Astrocyte (in vitro differentiated cells and primary cell): ENCODE data around the gene STARD8.

Experiments used
- EZH2 ChIP-seq: IDR thresholded peaks from 2 replicates; pipeline ENCODE4 v1.6.1; 2012; ENCODE audit warnings: mild to moderate bottlenecking, low read length, inconsistent platforms; ENCODE audit not compliant: insufficient read depth
- TF ChIP-seq, protein P1 (sequence below): IDR thresholded peaks from 2 replicates; pipeline ENCODE4 v1.5.1; 2011; ENCODE audit warnings: low read depth, mild to moderate bottlenecking, inconsistent platforms, low read length, moderate library complexity; ENCODE audit not compliant: insufficient read depth

DNA sequence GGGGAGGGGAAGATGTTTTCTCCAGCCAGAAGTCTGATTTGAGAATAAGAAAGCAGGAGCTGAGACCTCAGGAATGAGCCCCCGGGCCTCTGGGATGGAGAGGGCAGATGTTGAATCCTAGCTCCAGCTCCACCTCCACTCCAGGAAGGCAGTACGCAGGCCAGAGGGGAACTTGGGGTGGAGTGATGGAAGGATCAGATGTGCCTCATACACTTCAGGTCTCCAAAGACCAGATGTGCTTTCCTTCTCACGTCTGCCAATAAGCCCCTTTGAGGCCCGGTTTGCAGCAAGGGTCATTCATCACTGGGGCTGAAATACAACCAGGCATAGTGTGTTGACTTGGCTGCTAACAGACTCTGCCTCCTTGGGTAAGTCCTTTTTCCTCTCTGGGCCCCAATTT, 28.1 kb downstream of the STARD8 start:
- TF ChIP-seq, protein P1, sequence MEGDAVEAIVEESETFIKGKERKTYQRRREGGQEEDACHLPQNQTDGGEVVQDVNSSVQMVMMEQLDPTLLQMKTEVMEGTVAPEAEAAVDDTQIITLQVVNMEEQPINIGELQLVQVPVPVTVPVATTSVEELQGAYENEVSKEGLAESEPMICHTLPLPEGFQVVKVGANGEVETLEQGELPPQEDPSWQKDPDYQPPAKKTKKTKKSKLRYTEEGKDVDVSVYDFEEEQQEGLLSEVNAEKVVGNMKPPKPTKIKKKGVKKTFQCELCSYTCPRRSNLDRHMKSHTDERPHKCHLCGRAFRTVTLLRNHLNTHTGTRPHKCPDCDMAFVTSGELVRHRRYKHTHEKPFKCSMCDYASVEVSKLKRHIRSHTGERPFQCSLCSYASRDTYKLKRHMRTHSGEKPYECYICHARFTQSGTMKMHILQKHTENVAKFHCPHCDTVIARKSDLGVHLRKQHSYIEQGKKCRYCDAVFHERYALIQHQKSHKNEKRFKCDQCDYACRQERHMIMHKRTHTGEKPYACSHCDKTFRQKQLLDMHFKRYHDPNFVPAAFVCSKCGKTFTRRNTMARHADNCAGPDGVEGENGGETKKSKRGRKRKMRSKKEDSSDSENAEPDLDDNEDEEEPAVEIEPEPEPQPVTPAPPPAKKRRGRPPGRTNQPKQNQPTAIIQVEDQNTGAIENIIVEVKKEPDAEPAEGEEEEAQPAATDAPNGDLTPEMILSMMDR = no peak
- TF ChIP-seq EZH2 = no peak
